ENCODE measurements around the gene NCK1.
"Not testable (repeated sequence)": the region's sequence is repeated elsewhere in the genome, so short reads cannot be mapped to it uniquely, and the experiment has no call there.

NCK1 gene

DNA sequence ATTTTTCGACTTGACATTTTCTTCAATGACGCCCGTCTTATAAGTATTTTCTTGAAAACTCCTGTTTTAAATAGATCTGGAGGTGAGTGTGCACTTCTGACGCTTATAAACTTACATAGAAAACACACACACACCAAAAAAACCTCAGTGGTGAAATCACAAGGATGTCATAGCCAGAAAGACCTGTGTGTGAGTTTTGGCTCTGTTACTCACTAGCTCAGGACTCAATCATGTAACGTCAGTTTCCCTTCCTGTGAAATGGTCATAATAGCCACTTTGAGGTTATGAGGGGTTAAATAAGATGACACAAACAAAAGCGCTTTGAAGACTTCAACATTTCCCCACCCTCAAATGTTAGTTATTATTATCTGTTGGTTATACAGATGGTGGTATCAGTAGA lies 97.6 kb downstream of the NCK1 start:
- Histone ChIP-seq H2AFZ (ENCODE audit: low read depth, low read length, severe bottlenecking) (no peak overlapping the region), H3K4me3 (ENCODE audit: insufficient read depth, low read length, poor library complexity, severe bottlenecking) (no peak overlapping the region), H3K27me3 (ENCODE audit: low read length) (no peaks in the 10 kb centered on the region), H3K4me2 (ENCODE audit: low read depth, low read length, poor library complexity, severe bottlenecking) (no peak overlapping the region), H3K79me2 (ENCODE audit: insufficient read depth, low read length) (no peaks in the 10 kb centered on the region), H3K9me3 (ENCODE audit: insufficient read depth, low read length) (no peaks in the 10 kb centered on the region), H4K20me1 (ENCODE audit: low read depth, low read length) (no peaks in the 10 kb centered on the region), H3K36me3 (ENCODE audit: low read length) (no peaks in the 10 kb centered on the region), H3K27ac (ENCODE audit: low read depth, low read length) (no peak overlapping the region), H3F3A (ENCODE audit: insufficient read depth) (no peaks in the 10 kb centered on the region), H3K9me2 (replicated peaks; ENCODE audit: insufficient read depth, low read length) (no peaks in the 10 kb centered on the region), H3K9ac (ENCODE audit: low read length) (no peak overlapping the region)
- no peak for TF ChIP-seq CTCF (IDR thresholded peaks at IDR 0.05; ENCODE audit: insufficient read depth, low read length, poor library complexity, severe bottlenecking)
- no peak for TF ChIP-seq EZH2phosphoT487 (conservative IDR thresholded peaks at IDR 0.05; ENCODE audit: low read length)

GRCh38 chr3:136960838-136961836 lies 99.1 kb downstream of the NCK1 start:
- Histone ChIP-seq H3K27ac (ENCODE audit: low read depth, low read length) (no peak overlapping the region), H3K79me2 (ENCODE audit: insufficient read depth, low read length) (no peaks in the 10 kb centered on the region), H3K4me3 (ENCODE audit: insufficient read depth, low read length, poor library complexity, severe bottlenecking) (no peak overlapping the region), H3F3A (ENCODE audit: insufficient read depth) (no peaks in the 10 kb centered on the region), H3K9me3 (ENCODE audit: insufficient read depth, low read length) (no peaks in the 10 kb centered on the region), H3K4me2 (ENCODE audit: low read depth, low read length, poor library complexity, severe bottlenecking) (no peak overlapping the region), H3K36me3 (ENCODE audit: low read length) (no peaks in the 10 kb centered on the region), H4K20me1 (ENCODE audit: low read depth, low read length) (no peaks in the 10 kb centered on the region), H3K9me2 (replicated peaks; ENCODE audit: insufficient read depth, low read length) (no peaks in the 10 kb centered on the region), H3K27me3 (ENCODE audit: low read length) (no peaks in the 10 kb centered on the region), H2AFZ (ENCODE audit: low read depth, low read length, severe bottlenecking) (no peak overlapping the region), H3K9ac (ENCODE audit: low read length) (no peak overlapping the region)
- TF ChIP-seq CTCF (IDR thresholded peaks at IDR 0.05; ENCODE audit: insufficient read depth, low read length, poor library complexity, severe bottlenecking) (no peak), EZH2phosphoT487 (conservative IDR thresholded peaks at IDR 0.05; ENCODE audit: low read length) (no peak)

GRCh38 chr3:136962927-136963326 lies 100.9 kb downstream of the NCK1 start:
- no peak overlapping the region for H3K4me2 ChIP-seq (ENCODE audit: low read depth, low read length, poor library complexity, severe bottlenecking)
- TF ChIP-seq CTCF (IDR thresholded peaks at IDR 0.05; ENCODE audit: insufficient read depth, low read length, poor library complexity, severe bottlenecking) (no peak), EZH2phosphoT487 (conservative IDR thresholded peaks at IDR 0.05; ENCODE audit: low read length) (no peak)
- no peaks in the 10 kb centered on the region for H3K27me3 ChIP-seq (ENCODE audit: low read length)
- H2AFZ ChIP-seq (ENCODE audit: low read depth, low read length, severe bottlenecking): no peak overlapping the region
- no peak overlapping the region for H3K4me3 ChIP-seq (ENCODE audit: insufficient read depth, low read length, poor library complexity, severe bottlenecking)
- no peaks in the 10 kb centered on the region for H4K20me1 ChIP-seq (ENCODE audit: low read depth, low read length)
- no peak overlapping the region for H3K9ac ChIP-seq (ENCODE audit: low read length)
- H3K9me3 ChIP-seq (ENCODE audit: insufficient read depth, low read length): no peaks in the 10 kb centered on the region
- H3K27ac ChIP-seq (ENCODE audit: low read depth, low read length): no peak overlapping the region
- H3F3A ChIP-seq (ENCODE audit: insufficient read depth): no peaks in the 10 kb centered on the region
- no peaks in the 10 kb centered on the region for H3K79me2 ChIP-seq (ENCODE audit: insufficient read depth, low read length)
- no peaks in the 10 kb centered on the region for H3K36me3 ChIP-seq (ENCODE audit: low read length)
- H3K9me2 ChIP-seq (replicated peaks; ENCODE audit: insufficient read depth, low read length): no peaks in the 10 kb centered on the region

DNA sequence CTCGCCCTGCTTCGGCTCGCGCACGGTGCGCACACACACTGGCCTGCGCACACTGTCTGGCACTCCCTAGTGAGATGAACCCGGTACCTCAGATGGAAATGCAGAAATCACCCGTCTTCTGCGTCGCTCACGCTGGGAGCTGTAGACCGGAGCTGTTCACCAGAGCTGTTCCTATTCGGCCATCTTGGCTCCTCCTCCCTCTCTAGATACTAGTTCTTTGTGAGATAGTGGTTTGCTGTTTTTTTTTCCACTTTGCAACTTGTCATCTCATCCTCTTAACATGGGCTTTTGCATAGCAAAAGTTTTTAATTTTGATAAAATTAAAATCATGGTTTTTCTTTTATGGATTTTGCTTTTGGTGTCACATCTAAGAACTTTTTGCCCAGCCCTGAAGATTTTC lies 107.5 kb downstream of the NCK1 start:
- not testable (repeated sequence) for H3K4me2 ChIP-seq (ENCODE audit: low read depth, low read length, poor library complexity, severe bottlenecking); H3F3A ChIP-seq (ENCODE audit: insufficient read depth); H3K4me3 ChIP-seq (ENCODE audit: insufficient read depth, low read length, poor library complexity, severe bottlenecking)

More for the DNA sequence above, 107.5 kb downstream of the NCK1 start:
- H3K27me3 ChIP-seq (ENCODE audit: low read length); H3K27ac ChIP-seq (ENCODE audit: low read depth, low read length); H2AFZ ChIP-seq (ENCODE audit: low read depth, low read length, severe bottlenecking); H4K20me1 ChIP-seq (ENCODE audit: low read depth, low read length); H3K79me2 ChIP-seq (ENCODE audit: insufficient read depth, low read length); H3K9ac ChIP-seq (ENCODE audit: low read length); H3K9me3 ChIP-seq (ENCODE audit: insufficient read depth, low read length); H3K36me3 ChIP-seq (ENCODE audit: low read length); H3K9me2 ChIP-seq (replicated peaks; ENCODE audit: insufficient read depth, low read length): not testable (repeated sequence)
